Activated T-helper 1 cell treated with anti-CD3 and anti-CD28 coated beads, Interleukin-12 subunit alpha, Interleukin-12 subunit beta, Interleukin-2, Interleukin-4 antibody, amounts not matched to agents 30 ng/mL and 10 ng/mL and 1 ng/mL, durations not matched to agents 14 hours and 24 hours and 36 hours (primary cell): Measurements from ENCODE around the gene SUPT3H. TPM values are rescaled to one million over a fixed set of nuclear protein-coding genes. Genes with fewer than 3 reads are reported as not detected.
"Not testable (repeated sequence)": the region's sequence is repeated elsewhere in the genome, so short reads cannot be mapped to it uniquely, and the experiment has no call there.

Source experiments
- DNase-seq: peaks from one replicate; pipeline ENCODE4 v3.0.0; 2021; ENCODE audit warnings: low spot score
- H3K27ac Mint-ChIP-seq: one replicate; pipeline ENCODE4 v1.8.0; 2021; ENCODE audit warnings: mild to moderate bottlenecking, mixed read lengths
- H3K27me3 Mint-ChIP-seq: one replicate; pipeline ENCODE4 v1.8.0; 2022; ENCODE audit warnings: mild to moderate bottlenecking, moderate library complexity, mixed read lengths; ENCODE audit not compliant: insufficient read depth
- H3K36me3 Mint-ChIP-seq: one replicate; pipeline ENCODE4 v1.8.0; 2021; ENCODE audit warnings: low read depth, mixed read lengths
- H3K4me1 Mint-ChIP-seq: one replicate; pipeline ENCODE4 v1.8.0; 2021; ENCODE audit warnings: low read depth, mixed read lengths
- H3K4me3 Mint-ChIP-seq: one replicate; pipeline ENCODE4 v1.8.0; 2021; ENCODE audit warnings: mild to moderate bottlenecking, moderate library complexity, mixed read lengths
- H3K9me3 Mint-ChIP-seq: one replicate; pipeline ENCODE4 v1.8.0; 2021; ENCODE audit warnings: mixed read lengths
- intact Hi-C: fragments of 100-400 bp; cut with micrococcal nuclease; formaldehyde crosslinking; loops from one replicate; pipeline ENCODE4 v1.15.1; 2024
- total RNA-seq: library from RNA; stranded (reverse); gene quantifications from 2 replicates; pipeline ENCODE4 v1.2.3, GENCODE V29; 2022

SUPT3H gene
- total RNA-seq, 1 donor from 2014 or later, result 11.0 TPM

GRCh38 chr6:44918671-44919296 is 458.9 kb downstream of the SUPT3H start:
- Mint-ChIP-seq H3K27me3 (no peaks in the 10 kb centered on the region), H3K27ac (no peak overlapping the region), H3K9me3 (no peaks in the 10 kb centered on the region), H3K36me3 (peaks cover 9% of the 10 kb centered on the region), H3K4me3 (no peak overlapping the region), H3K4me1 (peaks cover 34% of the 10 kb centered on the region)
- intact Hi-C loops, result no loop called here
- no peak for DNase-seq

- H3K4me1 Mint-ChIP-seq, result peaks cover 21% of the 10 kb centered on the region
- peaks cover 7% of the 10 kb centered on the region for H3K36me3 Mint-ChIP-seq
- intact Hi-C loops, result no loop called here
- H3K27ac Mint-ChIP-seq, result no peak overlapping the region
- no peak for DNase-seq
- H3K9me3 Mint-ChIP-seq, result peaks cover 2% of the 10 kb centered on the region
- no peak overlapping the region for H3K4me3 Mint-ChIP-seq
- no peaks in the 10 kb centered on the region for H3K27me3 Mint-ChIP-seq
Measured at GRCh38 chr6:44917430-44917829, 460.3 kb downstream of the SUPT3H start.

- H3K4me1 Mint-ChIP-seq, result no peaks in the 10 kb centered on the region
- no peak for DNase-seq
- no peak overlapping the region for H3K27ac Mint-ChIP-seq
- peaks cover 11% of the 10 kb centered on the region for H3K36me3 Mint-ChIP-seq
- H3K4me3 Mint-ChIP-seq, result no peak overlapping the region
- no peaks in the 10 kb centered on the region for H3K27me3 Mint-ChIP-seq
- intact Hi-C loops, result no loop called here
- peaks cover 2% of the 10 kb centered on the region for H3K9me3 Mint-ChIP-seq
Measured at GRCh38 chr6:44915111-44915510, 462.6 kb downstream of the SUPT3H start.

- H3K36me3 Mint-ChIP-seq, result peaks cover 13% of the 10 kb centered on the region
- H3K27me3 Mint-ChIP-seq, result no peaks in the 10 kb centered on the region
- H3K9me3 Mint-ChIP-seq, result peaks cover 2% of the 10 kb centered on the region
- H3K4me1 Mint-ChIP-seq, result no peaks in the 10 kb centered on the region
- no peak overlapping the region for H3K4me3 Mint-ChIP-seq
- no peak for DNase-seq
- intact Hi-C loops, result no loop called here
- no peak overlapping the region for H3K27ac Mint-ChIP-seq
Measured at GRCh38 chr6:44914141-44914540, 463.6 kb downstream of the SUPT3H start.

- Mint-ChIP-seq H3K4me3 (no peak overlapping the region), H3K4me1 (no peaks in the 10 kb centered on the region), H3K27me3 (no peaks in the 10 kb centered on the region), H3K27ac (no peak overlapping the region), H3K9me3 (peaks cover 14% of the 10 kb centered on the region), H3K36me3 (peaks cover 6% of the 10 kb centered on the region)
- DNase-seq, result no peak
- intact Hi-C loops, result no loop called here
Measured at GRCh38 chr6:44906761-44907160, 471.0 kb downstream of the SUPT3H start.

GRCh38 chr6:44900358-44900757 is 477.4 kb downstream of the SUPT3H start:
- H3K9me3 Mint-ChIP-seq, result peaks cover 10% of the 10 kb centered on the region
- H3K36me3 Mint-ChIP-seq, DNase-seq, H3K27ac Mint-ChIP-seq, H3K4me1 Mint-ChIP-seq, intact Hi-C loops, H3K4me3 Mint-ChIP-seq, H3K27me3 Mint-ChIP-seq: not testable (repeated sequence)

- intact Hi-C loops, result no loop called here
- Mint-ChIP-seq H3K4me3 (no peak overlapping the region), H3K36me3 (no peaks in the 10 kb centered on the region), H3K9me3 (peaks cover 3% of the 10 kb centered on the region), H3K27ac (no peak overlapping the region), H3K4me1 (no peaks in the 10 kb centered on the region), H3K27me3 (no peaks in the 10 kb centered on the region)
- no peak for DNase-seq
Measured at GRCh38 chr6:44898296-44898930, 479.3 kb downstream of the SUPT3H start.

- H3K4me1 Mint-ChIP-seq, result no peaks in the 10 kb centered on the region
- H3K27me3 Mint-ChIP-seq, result no peaks in the 10 kb centered on the region
- no peaks in the 10 kb centered on the region for H3K36me3 Mint-ChIP-seq
- no peak overlapping the region for H3K4me3 Mint-ChIP-seq
- H3K9me3 Mint-ChIP-seq, result no peaks in the 10 kb centered on the region
- H3K27ac Mint-ChIP-seq, result no peak overlapping the region
- DNase-seq, result no peak
- intact Hi-C loops, result no loop called here
Measured at GRCh38 chr6:44897316-44897715, 480.4 kb downstream of the SUPT3H start.

GRCh38 chr6:44896701-44897100 is 481.0 kb downstream of the SUPT3H start:
- H3K27ac Mint-ChIP-seq, result no peak overlapping the region
- no peaks in the 10 kb centered on the region for H3K9me3 Mint-ChIP-seq
- intact Hi-C loops, result no loop called here
- H3K36me3 Mint-ChIP-seq, result no peaks in the 10 kb centered on the region
- no peak overlapping the region for H3K4me3 Mint-ChIP-seq
- DNase-seq, result no peak
- H3K4me1 Mint-ChIP-seq, result no peaks in the 10 kb centered on the region
- H3K27me3 Mint-ChIP-seq, result no peaks in the 10 kb centered on the region

- no peaks in the 10 kb centered on the region for H3K36me3 Mint-ChIP-seq
- H3K9me3 Mint-ChIP-seq, result no peaks in the 10 kb centered on the region
- H3K4me1 Mint-ChIP-seq, result no peaks in the 10 kb centered on the region
- intact Hi-C loops, result no loop called here
- DNase-seq, result no peak
- no peak overlapping the region for H3K27ac Mint-ChIP-seq
- H3K27me3 Mint-ChIP-seq, result no peaks in the 10 kb centered on the region
- H3K4me3 Mint-ChIP-seq, result no peak overlapping the region
Measured at GRCh38 chr6:44892579-44892978, 485.2 kb downstream of the SUPT3H start.

- H3K27ac Mint-ChIP-seq, H3K4me1 Mint-ChIP-seq, H3K4me3 Mint-ChIP-seq, H3K27me3 Mint-ChIP-seq, intact Hi-C loops, DNase-seq: not testable (repeated sequence)
- H3K36me3 Mint-ChIP-seq, result peaks cover 27% of the 10 kb centered on the region
- peaks cover 37% of the 10 kb centered on the region for H3K9me3 Mint-ChIP-seq
Measured at GRCh38 chr6:44879071-44879470, 498.7 kb downstream of the SUPT3H start.

- H3K4me1 Mint-ChIP-seq, DNase-seq, H3K27ac Mint-ChIP-seq, H3K4me3 Mint-ChIP-seq, H3K27me3 Mint-ChIP-seq, intact Hi-C loops: not testable (repeated sequence)
- Mint-ChIP-seq H3K9me3 (peaks cover 15% of the 10 kb centered on the region), H3K36me3 (peaks cover 18% of the 10 kb centered on the region)
Measured at GRCh38 chr6:44876638-44877037, 501.1 kb downstream of the SUPT3H start.

GRCh38 chr6:44869321-44869897 is 508.3 kb downstream of the SUPT3H start:
- intact Hi-C loops, result no loop called here
- Mint-ChIP-seq H3K27ac (peak overlapping the region; percentile 45), H3K4me1 (peaks cover 16% of the 10 kb centered on the region), H3K36me3 (peaks cover 14% of the 10 kb centered on the region), H3K27me3 (no peaks in the 10 kb centered on the region), H3K4me3 (no peak overlapping the region), H3K9me3 (peaks cover 16% of the 10 kb centered on the region)
- DNase-seq, result no peak
